Mammary microvascular endothelial cell (primary cell): Measurements from ENCODE around the gene AMN1. TPM values are rescaled to one million over a fixed set of nuclear protein-coding genes. Genes with fewer than 3 reads are reported as not detected.

Experiments
- total RNA-seq: library from RNA; depleted of rRNA; stranded (reverse); fragments of >200 nt; gene quantifications from 2 replicates; pipeline ENCODE4 v1.2.3, GENCODE V29; 2015

The AMN1 gene
- total RNA-seq = 10.4 and 12.5 TPM in 2 replicates

DNA sequence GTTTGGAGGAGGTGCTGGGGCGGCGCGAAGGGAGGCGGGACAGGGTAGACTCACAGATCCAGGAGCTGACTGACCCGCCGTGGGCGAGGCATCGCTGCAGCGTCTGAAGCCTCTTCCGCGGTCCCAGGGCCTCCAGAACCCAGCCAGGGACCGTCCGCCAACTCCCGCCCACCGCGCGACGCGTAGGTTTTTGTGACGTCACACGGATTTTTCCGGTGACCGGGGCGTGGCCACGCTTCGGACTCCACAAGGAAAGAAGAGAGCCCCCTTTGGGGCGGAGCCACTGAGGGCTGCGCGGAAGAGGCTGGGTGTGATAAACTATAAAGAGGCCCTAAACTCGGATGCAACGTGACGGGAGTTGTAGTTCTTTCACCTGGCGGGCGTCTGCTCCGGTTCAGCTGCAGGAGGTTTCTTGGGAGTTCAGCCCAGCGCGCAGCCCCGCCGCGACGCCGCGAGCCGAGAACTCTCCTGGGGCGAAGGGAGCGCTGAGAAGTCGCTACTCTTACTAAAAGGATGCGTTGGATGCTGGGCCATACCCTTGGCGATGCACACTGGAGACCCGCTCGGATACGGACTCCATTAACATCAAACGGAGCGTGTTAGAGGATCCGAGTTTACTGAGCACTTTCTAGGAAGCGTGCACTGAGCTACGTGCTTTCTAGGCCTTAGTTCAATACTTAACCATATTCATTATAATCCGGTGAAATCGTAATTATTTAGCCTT lies at the start of gene AMN1:
Gene AMN1, minus strand, starts transcription at position 105 of the 724 bp plus-strand sequence. Its CDS starts 13 bp downstream, at position 92.

DNA sequence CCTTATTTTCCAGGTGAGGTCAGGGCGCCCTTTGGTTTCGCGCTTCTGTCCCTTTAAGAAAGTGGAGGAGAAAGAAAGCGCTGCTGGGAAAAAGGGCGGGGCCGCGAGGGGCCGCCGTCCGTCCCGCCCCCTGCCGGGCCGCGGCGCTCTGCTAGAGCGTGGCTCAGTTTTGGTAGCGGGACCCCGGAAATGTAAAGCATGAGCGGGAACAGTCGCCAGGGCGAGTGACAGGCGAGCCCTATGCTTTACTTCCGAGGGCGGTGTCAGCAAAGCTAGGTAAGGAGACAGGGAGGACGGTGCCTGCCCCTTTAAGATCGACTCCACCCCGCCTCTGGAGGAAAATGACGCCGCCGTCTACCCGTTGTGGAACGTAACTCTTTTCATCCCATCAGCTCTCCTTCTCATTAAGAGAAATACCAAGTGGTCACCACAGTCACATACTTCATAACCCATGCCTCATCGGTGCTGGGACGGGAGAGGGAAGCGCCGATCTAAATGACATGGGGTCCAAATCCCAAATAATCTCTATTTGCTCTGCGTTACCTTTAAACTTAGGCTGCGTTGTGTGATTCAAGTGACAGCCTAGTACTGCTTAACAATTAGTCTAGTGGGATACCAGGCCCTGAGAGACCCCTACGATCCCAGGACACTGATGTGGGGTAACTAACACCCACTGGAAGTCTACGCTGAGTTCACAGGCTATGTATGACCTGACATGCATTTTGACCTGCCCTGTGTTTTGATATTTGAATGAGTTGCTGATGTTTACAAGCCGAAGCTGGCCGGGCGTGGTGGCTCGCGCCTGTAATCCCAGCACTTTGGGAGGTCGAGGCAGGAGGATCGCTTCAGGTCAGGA lies 69.5 kb downstream of the AMN1 start, which contains the start of gene ETFBKMT:
Gene ETFBKMT, plus strand, starts transcription at position 602 of the 856 bp plus-strand sequence. CDS start 2,266 bp downstream, outside the sequence.

Other genes with a start within 250 kb of the AMN1 start
- 7.6 and 11.3 TPM in 2 replicates for gene DENND5B, start 137.9 kb downstream of the AMN1 start, total RNA-seq
- gene ETFBKMT, start 69.3 kb downstream of the AMN1 start, total RNA-seq = 1.9 and 4.7 TPM in 2 replicates
- 57.3 and 82.2 TPM in 2 replicates for gene RESF1, start 230.4 kb upstream of the AMN1 start, total RNA-seq